ENCODE measurements around the gene ZBTB46. TPM values are rescaled to one million over a fixed set of nuclear protein-coding genes. Genes with fewer than 3 reads are reported as not detected.

The ZBTB46 gene
- total and polyA plus RNA-seq, 2 donors (not counting 1 experiment from before 2014, with no cell fraction given): 0.96 to 4.5 TPM

DNA sequence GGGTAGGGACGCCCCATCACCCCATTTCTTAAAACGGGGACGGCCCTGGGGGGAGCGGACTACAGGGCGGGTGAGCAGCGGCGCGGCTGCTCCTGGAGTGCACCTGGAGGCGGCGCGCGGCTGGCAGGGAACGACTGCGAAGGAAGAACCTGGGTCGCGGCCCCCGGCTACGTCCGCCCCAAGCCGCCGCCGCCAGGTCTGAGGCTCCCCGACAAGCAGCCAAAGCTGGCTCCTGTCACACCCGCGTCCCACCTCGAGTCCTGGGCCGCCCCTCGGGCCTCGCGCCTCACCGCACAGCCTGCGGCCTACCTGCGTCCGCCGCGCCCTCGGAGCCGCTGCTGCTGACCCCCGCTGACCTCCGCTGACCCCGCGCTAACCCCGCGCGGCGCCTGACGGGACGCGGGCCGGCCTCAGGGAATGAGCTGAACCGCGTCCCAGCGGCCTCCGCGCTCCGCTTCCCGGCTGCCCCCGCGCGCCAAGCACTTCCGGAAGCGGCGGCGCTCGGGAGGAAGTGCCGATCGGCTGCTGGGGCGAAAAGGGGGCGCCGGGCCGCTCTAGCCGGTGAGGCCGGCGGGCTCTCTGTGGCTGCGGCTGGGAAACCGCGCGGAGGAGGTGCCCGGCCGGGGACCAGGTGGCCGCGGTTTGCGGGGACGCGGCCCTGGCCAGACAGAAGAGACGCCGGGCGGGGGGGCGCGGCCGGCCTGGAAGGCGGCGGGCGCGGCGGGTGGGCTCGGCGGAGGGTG is 123.3 kb downstream of the ZBTB46 start, which contains the start of the genes ARFRP1 and ZGPAT:
Gene ARFRP1 (minus strand): TSS at position 419 of the 743 bp plus-strand sequence. CDS start 885 bp downstream, outside the sequence.
Gene ZGPAT (plus strand): TSS at position 482 of the 743 bp plus-strand sequence. CDS start 542 bp downstream, outside the sequence.
- Histone ChIP-seq H3K9me3 (ENCODE audit: control insufficient read depth, insufficient read depth, low read depth, low read length) (no peaks in the 10 kb centered on the region), H3K27me3 (ENCODE audit: control insufficient read depth, insufficient read depth, low read length) (no peaks in the 10 kb centered on the region), H4K20me1 (ENCODE audit: control insufficient read depth, extremely low read depth, insufficient read depth, low read length) (no peaks in the 10 kb centered on the region), H3K79me2 (ENCODE audit: control insufficient read depth, insufficient read depth, low read length) (peaks cover 61% of the 10 kb centered on the region), H3K36me3 (ENCODE audit: control insufficient read depth, insufficient read depth, low read length) (peaks cover 37% of the 10 kb centered on the region), H2AFZ (ENCODE audit: low read length) (peak within 1 kb of the TSS; percentile 9), H3K27ac (ENCODE audit: insufficient read depth, low read length) (peak within 1 kb of the TSS; percentile 80), H3K4me2 (ENCODE audit: extremely low read depth, insufficient read depth, low read length) (peak within 1 kb of the TSS; percentile 99), H3K9ac (ENCODE audit: insufficient read depth, low read length) (peak within 1 kb of the TSS; percentile 91), H3K4me3 (replicated peaks in 1 of 4; ENCODE audit: control extremely low read depth in 1 of 4, insufficient read depth in 1 of 4, low read depth in 3 of 4, low read length in 4 of 4) (peak within 1 kb of the TSS; percentile 64 to 89 (median 74)), H3K4me1 (ENCODE audit: control insufficient read depth, extremely low read depth, insufficient read depth, low read length) (peaks cover 9% of the 10 kb centered on the region)
- DNase-seq (ENCODE audit: low read depth in 2 of 2): peak; percentile 77 to 79
- no peak for TF ChIP-seq EZH2 (IDR thresholded peaks at IDR 0.05; ENCODE audit: low read length, missing control alignments)
- TF ChIP-seq, protein P1, sequence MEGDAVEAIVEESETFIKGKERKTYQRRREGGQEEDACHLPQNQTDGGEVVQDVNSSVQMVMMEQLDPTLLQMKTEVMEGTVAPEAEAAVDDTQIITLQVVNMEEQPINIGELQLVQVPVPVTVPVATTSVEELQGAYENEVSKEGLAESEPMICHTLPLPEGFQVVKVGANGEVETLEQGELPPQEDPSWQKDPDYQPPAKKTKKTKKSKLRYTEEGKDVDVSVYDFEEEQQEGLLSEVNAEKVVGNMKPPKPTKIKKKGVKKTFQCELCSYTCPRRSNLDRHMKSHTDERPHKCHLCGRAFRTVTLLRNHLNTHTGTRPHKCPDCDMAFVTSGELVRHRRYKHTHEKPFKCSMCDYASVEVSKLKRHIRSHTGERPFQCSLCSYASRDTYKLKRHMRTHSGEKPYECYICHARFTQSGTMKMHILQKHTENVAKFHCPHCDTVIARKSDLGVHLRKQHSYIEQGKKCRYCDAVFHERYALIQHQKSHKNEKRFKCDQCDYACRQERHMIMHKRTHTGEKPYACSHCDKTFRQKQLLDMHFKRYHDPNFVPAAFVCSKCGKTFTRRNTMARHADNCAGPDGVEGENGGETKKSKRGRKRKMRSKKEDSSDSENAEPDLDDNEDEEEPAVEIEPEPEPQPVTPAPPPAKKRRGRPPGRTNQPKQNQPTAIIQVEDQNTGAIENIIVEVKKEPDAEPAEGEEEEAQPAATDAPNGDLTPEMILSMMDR (conservative IDR thresholded peaks at IDR 0.05 in 1 of 2, IDR thresholded peaks at IDR 0.05 in 1 of 2; ENCODE audit: low read depth in 1 of 2, low read length in 2 of 2): no peak

- no peak for TF ChIP-seq EZH2 (IDR thresholded peaks at IDR 0.05; ENCODE audit: low read length, missing control alignments)
- TF ChIP-seq, protein P1 (conservative IDR thresholded peaks at IDR 0.05 in 1 of 2, IDR thresholded peaks at IDR 0.05 in 1 of 2; ENCODE audit: low read depth in 1 of 2, low read length in 2 of 2): peak; percentile 16 to 25
- Histone ChIP-seq H3K27me3 (ENCODE audit: control insufficient read depth, insufficient read depth, low read length) (no peaks in the 10 kb centered on the region), H3K9ac (ENCODE audit: insufficient read depth, low read length) (peak overlapping the region; percentile 91), H2AFZ (ENCODE audit: low read length) (peak overlapping the region; percentile 9), H3K36me3 (ENCODE audit: control insufficient read depth, insufficient read depth, low read length) (peaks cover 36% of the 10 kb centered on the region), H3K9me3 (ENCODE audit: control insufficient read depth, insufficient read depth, low read depth, low read length) (no peaks in the 10 kb centered on the region), H3K4me3 (replicated peaks in 1 of 4; ENCODE audit: control extremely low read depth in 1 of 4, insufficient read depth in 1 of 4, low read depth in 3 of 4, low read length in 4 of 4) (peak overlapping the region; percentile 62 to 89 (median 74)), H3K4me1 (ENCODE audit: control insufficient read depth, extremely low read depth, insufficient read depth, low read length) (peaks cover 9% of the 10 kb centered on the region), H3K79me2 (ENCODE audit: control insufficient read depth, insufficient read depth, low read length) (peaks cover 57% of the 10 kb centered on the region), H3K27ac (ENCODE audit: insufficient read depth, low read length) (peak overlapping the region; percentile 80), H4K20me1 (ENCODE audit: control insufficient read depth, extremely low read depth, insufficient read depth, low read length) (no peaks in the 10 kb centered on the region), H3K4me2 (ENCODE audit: extremely low read depth, insufficient read depth, low read length) (peak overlapping the region; percentile 99)
- DNase-seq (ENCODE audit: low read depth in 2 of 2): peak in 1 of 2 donors; percentile 31
Measured at GRCh38 chr20:63706852-63707557, 124.1 kb downstream of the ZBTB46 start.
